Stomach (tissue), 4 donors: ENCODE measurements around the gene FBXO8.

ENCODE experiments used
- CTCF ChIP-seq, 7 experiments: fragments of 450-650 bp in 4 of 7; fragments of 200-600 bp in 3 of 7; sonication (generic) in 3 of 7; IDR thresholded peaks; one replicate each; pipeline ENCODE4 v1.5.1; 2016 to 2019; ENCODE audit warnings: antibody characterized with exemption in 7 of 7, control low read depth in 2 of 7, mild to moderate bottlenecking in 1 of 7
- EP300 ChIP-seq: sonication (generic); formaldehyde crosslinking; IDR thresholded peaks from one replicate; pipeline ENCODE4 v1.6.1; 2017; ENCODE audit warnings: antibody characterized with exemption
- POLR2A ChIP-seq, 4 donors: fragments of 450-650 bp; IDR thresholded peaks; one replicate each; pipeline ENCODE4 v1.6.1; 2016; ENCODE audit warnings: antibody characterized with exemption in 4 of 4, control low read depth in 2 of 4, mild to moderate bottlenecking in 1 of 4, moderate library complexity in 1 of 4
- POLR2AphosphoS5 ChIP-seq, 3 donors: sonication (generic); formaldehyde crosslinking; IDR thresholded peaks; one replicate each; pipeline ENCODE4 v1.6.1; 2016; ENCODE audit warnings: antibody characterized with exemption in 3 of 3

- TF ChIP-seq CTCF (IDR thresholded peaks at IDR 0.05) = no peak
- TF ChIP-seq POLR2A (IDR thresholded peaks at IDR 0.05) = no peak
- no peak for TF ChIP-seq POLR2AphosphoS5 (IDR thresholded peaks at IDR 0.05)
- TF ChIP-seq EP300 = no peak
Observed at GRCh38 chr4:174275101-174275500, 8.4 kb downstream of the FBXO8 start.
